OCI-LY7 (cell line): ENCODE data around the gene SH3RF3.

ENCODE experiments used
- EZH2phosphoT487 ChIP-seq: fragments of 200-600 bp; sonication (generic); IDR thresholded peaks from 2 replicates; pipeline ENCODE4 v1.6.1; 2018; ENCODE audit warnings: low read depth, borderline replicate concordance, mild to moderate bottlenecking, mixed run types, antibody characterized with exemption, low read length, moderate library complexity, mixed read lengths
- TF ChIP-seq, protein P1 (sequence below): fragments of 200-600 bp; sonication (generic); conservative IDR thresholded peaks from 2 replicates; pipeline ENCODE4 v1.5.1; 2014; ENCODE audit warnings: mild to moderate bottlenecking, antibody characterized with exemption, low read length, moderate library complexity, mixed read lengths

DNA sequence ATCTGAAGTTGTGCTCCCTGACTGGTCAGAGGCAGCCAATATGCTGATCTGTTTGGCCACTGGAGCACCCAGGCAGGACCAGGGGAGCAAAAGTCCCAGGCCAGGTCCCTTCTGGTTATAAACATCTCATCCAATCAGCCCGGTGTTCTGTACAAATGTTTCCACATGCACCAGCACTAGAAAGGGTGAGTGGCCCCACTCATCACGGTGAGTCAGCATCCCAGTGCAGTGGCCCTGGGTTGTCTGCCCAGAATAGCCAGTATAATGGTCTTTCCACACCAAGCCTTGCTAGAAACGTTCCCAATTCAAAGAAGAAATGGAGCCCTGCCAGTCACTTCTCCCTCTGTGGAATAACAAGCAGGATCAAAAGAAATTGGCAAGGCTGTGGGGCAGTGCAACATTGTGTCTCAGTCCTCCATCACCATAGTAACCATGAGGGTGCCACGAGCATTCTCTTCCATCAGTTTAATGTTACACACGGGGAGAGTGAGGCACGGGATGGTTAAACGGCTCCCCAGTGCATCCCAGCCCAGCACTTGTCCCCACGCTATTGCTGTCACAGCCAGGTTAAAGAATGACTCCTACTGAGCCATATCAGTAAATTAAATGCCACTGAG is 309.9 kb downstream of the SH3RF3 start:
- TF ChIP-seq, protein P1, sequence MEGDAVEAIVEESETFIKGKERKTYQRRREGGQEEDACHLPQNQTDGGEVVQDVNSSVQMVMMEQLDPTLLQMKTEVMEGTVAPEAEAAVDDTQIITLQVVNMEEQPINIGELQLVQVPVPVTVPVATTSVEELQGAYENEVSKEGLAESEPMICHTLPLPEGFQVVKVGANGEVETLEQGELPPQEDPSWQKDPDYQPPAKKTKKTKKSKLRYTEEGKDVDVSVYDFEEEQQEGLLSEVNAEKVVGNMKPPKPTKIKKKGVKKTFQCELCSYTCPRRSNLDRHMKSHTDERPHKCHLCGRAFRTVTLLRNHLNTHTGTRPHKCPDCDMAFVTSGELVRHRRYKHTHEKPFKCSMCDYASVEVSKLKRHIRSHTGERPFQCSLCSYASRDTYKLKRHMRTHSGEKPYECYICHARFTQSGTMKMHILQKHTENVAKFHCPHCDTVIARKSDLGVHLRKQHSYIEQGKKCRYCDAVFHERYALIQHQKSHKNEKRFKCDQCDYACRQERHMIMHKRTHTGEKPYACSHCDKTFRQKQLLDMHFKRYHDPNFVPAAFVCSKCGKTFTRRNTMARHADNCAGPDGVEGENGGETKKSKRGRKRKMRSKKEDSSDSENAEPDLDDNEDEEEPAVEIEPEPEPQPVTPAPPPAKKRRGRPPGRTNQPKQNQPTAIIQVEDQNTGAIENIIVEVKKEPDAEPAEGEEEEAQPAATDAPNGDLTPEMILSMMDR: no peak
- TF ChIP-seq EZH2phosphoT487: no peak
